ENCODE results near the gene RFX8. TPM values are rescaled to one million over a fixed set of nuclear protein-coding genes. Genes with fewer than 3 reads are reported as not detected.

RFX8 gene
- total and polyA plus RNA-seq, 10 of the 15 experiments (the other 5 are each of a cell fraction or from before 2014, with no cell fraction given) = 0.19 TPM; not detected in 9

DNA sequence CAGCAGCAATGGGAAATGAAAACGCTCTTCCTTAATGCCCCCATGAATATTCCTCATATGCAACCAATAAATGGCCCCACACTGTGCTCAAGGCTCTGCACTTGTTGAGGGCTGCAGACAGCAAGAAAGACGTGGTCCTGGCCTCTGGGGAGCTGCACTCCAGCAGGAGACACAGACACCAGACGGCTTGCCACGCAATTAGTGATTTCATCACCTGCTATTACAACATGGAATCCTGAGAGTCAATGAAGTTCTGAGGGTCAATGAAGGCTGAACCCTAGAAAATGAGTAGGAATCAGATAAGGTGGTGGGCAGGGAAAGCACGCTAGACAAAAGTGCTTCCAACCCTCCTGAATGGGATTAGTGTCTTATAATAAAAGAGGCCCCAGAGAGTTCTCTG, 106.5 kb downstream of the RFX8 start:
- RAD21 ChIA-PET (ENCODE audit: unreplicated experiment) = no interaction called here
- no peaks in the 10 kb centered on the region for H3K9me3 ChIP-seq (replicated peaks; ENCODE audit: control insufficient read depth, insufficient read depth, low read length)
- H3K27me3 ChIP-seq (replicated peaks in 1 of 2; ENCODE audit: control insufficient read depth in 2 of 2, insufficient read depth in 2 of 2, low read length in 1 of 2) = no peaks in the 10 kb centered on the region
- SMC1A ChIA-PET (ENCODE audit: uncharacterized antibody, unreplicated experiment) = no interaction called here
- ATAC-seq (no peak), FAIRE-seq (no peak), DNase-seq (ENCODE audit: low read depth, low spot score) (no peak)
- no TSS peak for BruUV-seq (replicated peaks)
- CTCF ChIA-PET = no interaction called here
- no peak overlapping the region for H3K4me2 ChIP-seq (ENCODE audit: control insufficient read depth, insufficient read depth)
- in situ Hi-C loops (cut with MboI) = no loop called here
- no peak overlapping the region for H3K27ac ChIP-seq (ENCODE audit: control insufficient read depth, insufficient read depth)
- intact Hi-C loops (cut with micrococcal nuclease; ENCODE audit: unreplicated experiment) = no loop called here
- no peaks in the 10 kb centered on the region for H3K4me1 ChIP-seq (ENCODE audit: control insufficient read depth, insufficient read depth, low read length)
- H2AFZ ChIP-seq (ENCODE audit: control insufficient read depth, low read depth, low read length) = no peak overlapping the region
- no peak overlapping the region for H3K9ac ChIP-seq (ENCODE audit: control insufficient read depth, insufficient read depth, low read length)
- H4K20me1 ChIP-seq (ENCODE audit: control insufficient read depth, insufficient read depth) = no peaks in the 10 kb centered on the region
- H3K79me2 ChIP-seq (ENCODE audit: control insufficient read depth, insufficient read depth, low read length) = no peaks in the 10 kb centered on the region
- no peak overlapping the region for H3K4me3 ChIP-seq
- H3K36me3 ChIP-seq (ENCODE audit: control insufficient read depth in 2 of 2, insufficient read depth in 2 of 2, low read length in 1 of 2) = no peaks in the 10 kb centered on the region
- WGBS (ENCODE audit: insufficient coverage, insufficient replicate concordance, low lambda C conversion rate, missing lambda C conversion rate) = 24% methylated on average over 5 of the region's 5 CpGs
- POLR2A ChIA-PET = no interaction called here
- TF ChIP-seq ESRRA (IDR thresholded peaks at IDR 0.05; ENCODE audit: low read length) (no peak), NR2F1 (conservative IDR thresholded peaks at IDR 0.05) (no peak), SMAD1 (IDR thresholded peaks at IDR 0.05; ENCODE audit: low read depth, partially characterized antibody) (no peak), SREBF1 (IDR thresholded peaks at IDR 0.05; ENCODE audit: low read length) (no peak), HDAC2 (IDR thresholded peaks at IDR 0.05) (no peak), CBFB (IDR thresholded peaks at IDR 0.05; ENCODE audit: low read depth) (no peak), NR2C1 (IDR thresholded peaks at IDR 0.05) (no peak), BCL11A (IDR thresholded peaks at IDR 0.05; ENCODE audit: low read depth, low read length) (no peak), SUPT20H (IDR thresholded peaks at IDR 0.05; ENCODE audit: borderline replicate concordance, control insufficient read depth, low read depth, low read length) (no peak)
- TF ChIP-seq, protein P1, sequence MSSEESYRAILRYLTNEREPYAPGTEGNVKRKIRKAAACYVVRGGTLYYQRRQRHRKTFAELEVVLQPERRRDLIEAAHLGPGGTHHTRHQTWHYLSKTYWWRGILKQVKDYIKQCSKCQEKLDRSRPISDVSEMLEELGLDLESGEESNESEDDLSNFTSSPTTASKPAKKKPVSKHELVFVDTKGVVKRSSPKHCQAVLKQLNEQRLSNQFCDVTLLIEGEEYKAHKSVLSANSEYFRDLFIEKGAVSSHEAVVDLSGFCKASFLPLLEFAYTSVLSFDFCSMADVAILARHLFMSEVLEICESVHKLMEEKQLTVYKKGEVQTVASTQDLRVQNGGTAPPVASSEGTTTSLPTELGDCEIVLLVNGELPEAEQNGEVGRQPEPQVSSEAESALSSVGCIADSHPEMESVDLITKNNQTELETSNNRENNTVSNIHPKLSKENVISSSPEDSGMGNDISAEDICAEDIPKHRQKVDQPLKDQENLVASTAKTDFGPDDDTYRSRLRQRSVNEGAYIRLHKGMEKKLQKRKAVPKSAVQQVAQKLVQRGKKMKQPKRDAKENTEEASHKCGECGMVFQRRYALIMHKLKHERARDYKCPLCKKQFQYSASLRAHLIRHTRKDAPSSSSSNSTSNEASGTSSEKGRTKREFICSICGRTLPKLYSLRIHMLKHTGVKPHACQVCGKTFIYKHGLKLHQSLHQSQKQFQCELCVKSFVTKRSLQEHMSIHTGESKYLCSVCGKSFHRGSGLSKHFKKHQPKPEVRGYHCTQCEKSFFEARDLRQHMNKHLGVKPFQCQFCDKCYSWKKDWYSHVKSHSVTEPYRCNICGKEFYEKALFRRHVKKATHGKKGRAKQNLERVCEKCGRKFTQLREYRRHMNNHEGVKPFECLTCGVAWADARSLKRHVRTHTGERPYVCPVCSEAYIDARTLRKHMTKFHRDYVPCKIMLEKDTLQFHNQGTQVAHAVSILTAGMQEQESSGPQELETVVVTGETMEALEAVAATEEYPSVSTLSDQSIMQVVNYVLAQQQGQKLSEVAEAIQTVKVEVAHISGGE (CRISPR knock-in tag; IDR thresholded peaks at IDR 0.05) = no peak
- TF ChIP-seq, protein P2, sequence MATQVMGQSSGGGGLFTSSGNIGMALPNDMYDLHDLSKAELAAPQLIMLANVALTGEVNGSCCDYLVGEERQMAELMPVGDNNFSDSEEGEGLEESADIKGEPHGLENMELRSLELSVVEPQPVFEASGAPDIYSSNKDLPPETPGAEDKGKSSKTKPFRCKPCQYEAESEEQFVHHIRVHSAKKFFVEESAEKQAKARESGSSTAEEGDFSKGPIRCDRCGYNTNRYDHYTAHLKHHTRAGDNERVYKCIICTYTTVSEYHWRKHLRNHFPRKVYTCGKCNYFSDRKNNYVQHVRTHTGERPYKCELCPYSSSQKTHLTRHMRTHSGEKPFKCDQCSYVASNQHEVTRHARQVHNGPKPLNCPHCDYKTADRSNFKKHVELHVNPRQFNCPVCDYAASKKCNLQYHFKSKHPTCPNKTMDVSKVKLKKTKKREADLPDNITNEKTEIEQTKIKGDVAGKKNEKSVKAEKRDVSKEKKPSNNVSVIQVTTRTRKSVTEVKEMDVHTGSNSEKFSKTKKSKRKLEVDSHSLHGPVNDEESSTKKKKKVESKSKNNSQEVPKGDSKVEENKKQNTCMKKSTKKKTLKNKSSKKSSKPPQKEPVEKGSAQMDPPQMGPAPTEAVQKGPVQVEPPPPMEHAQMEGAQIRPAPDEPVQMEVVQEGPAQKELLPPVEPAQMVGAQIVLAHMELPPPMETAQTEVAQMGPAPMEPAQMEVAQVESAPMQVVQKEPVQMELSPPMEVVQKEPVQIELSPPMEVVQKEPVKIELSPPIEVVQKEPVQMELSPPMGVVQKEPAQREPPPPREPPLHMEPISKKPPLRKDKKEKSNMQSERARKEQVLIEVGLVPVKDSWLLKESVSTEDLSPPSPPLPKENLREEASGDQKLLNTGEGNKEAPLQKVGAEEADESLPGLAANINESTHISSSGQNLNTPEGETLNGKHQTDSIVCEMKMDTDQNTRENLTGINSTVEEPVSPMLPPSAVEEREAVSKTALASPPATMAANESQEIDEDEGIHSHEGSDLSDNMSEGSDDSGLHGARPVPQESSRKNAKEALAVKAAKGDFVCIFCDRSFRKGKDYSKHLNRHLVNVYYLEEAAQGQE (IDR thresholded peaks at IDR 0.05; ENCODE audit: low read depth, low read length) = no peak
- TF ChIP-seq, protein P3, sequence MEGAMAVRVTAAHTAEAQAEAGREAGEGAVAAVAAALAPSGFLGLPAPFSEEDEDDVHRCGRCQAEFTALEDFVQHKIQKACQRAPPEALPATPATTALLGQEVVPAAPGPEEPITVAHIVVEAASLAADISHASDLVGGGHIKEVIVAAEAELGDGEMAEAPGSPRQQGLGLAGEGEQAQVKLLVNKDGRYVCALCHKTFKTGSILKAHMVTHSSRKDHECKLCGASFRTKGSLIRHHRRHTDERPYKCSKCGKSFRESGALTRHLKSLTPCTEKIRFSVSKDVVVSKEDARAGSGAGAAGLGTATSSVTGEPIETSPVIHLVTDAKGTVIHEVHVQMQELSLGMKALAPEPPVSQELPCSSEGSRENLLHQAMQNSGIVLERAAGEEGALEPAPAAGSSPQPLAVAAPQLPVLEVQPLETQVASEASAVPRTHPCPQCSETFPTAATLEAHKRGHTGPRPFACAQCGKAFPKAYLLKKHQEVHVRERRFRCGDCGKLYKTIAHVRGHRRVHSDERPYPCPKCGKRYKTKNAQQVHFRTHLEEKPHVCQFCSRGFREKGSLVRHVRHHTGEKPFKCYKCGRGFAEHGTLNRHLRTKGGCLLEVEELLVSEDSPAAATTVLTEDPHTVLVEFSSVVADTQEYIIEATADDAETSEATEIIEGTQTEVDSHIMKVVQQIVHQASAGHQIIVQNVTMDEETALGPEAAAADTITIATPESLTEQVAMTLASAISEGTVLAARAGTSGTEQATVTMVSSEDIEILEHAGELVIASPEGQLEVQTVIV (IDR thresholded peaks at IDR 0.05; ENCODE audit: borderline replicate concordance, partially characterized antibody) = no peak
- TF ChIP-seq, protein P4, sequence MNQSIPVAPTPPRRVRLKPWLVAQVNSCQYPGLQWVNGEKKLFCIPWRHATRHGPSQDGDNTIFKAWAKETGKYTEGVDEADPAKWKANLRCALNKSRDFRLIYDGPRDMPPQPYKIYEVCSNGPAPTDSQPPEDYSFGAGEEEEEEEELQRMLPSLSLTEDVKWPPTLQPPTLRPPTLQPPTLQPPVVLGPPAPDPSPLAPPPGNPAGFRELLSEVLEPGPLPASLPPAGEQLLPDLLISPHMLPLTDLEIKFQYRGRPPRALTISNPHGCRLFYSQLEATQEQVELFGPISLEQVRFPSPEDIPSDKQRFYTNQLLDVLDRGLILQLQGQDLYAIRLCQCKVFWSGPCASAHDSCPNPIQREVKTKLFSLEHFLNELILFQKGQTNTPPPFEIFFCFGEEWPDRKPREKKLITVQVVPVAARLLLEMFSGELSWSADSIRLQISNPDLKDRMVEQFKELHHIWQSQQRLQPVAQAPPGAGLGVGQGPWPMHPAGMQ (IDR thresholded peaks at IDR 0.05; ENCODE audit: borderline replicate concordance) = no peak

All from GM12878 (cell line).